LNCaP clone FGC (cell line): ENCODE data around the gene POLG2.
"Not testable (repeated sequence)": the region's sequence is repeated elsewhere in the genome, so short reads cannot be mapped to it uniquely, and the experiment has no call there.

Source experiments
- DNase-seq: peaks from one replicate; pipeline ENCODE4 v3.0.0-alpha.2; 2011; ENCODE audit warnings: low read depth
- H3K4me3 ChIP-seq: 2 replicates; pipeline ENCODE4 v1.5.1; 2011; ENCODE audit warnings: mild to moderate bottlenecking, low read depth, low read length, control low read depth
- CTCF ChIP-seq: IDR thresholded peaks from 2 replicates; pipeline ENCODE4 v1.5.1; 2012; ENCODE audit warnings: mild to moderate bottlenecking; ENCODE audit not compliant: control insufficient read depth, insufficient read depth; ENCODE audit errors: extremely low read depth

The POLG2 gene

GRCh38 chr17:64496348-64496785, 487 bp downstream of the POLG2 start:
- no peak for DNase-seq
- TF ChIP-seq CTCF = no peak
- H3K4me3 ChIP-seq = peak overlapping the region; percentile 83

GRCh38 chr17:64495300-64495699, 1.6 kb downstream of the POLG2 start:
- DNase-seq = not testable (repeated sequence)
- H3K4me3 ChIP-seq = peak overlapping the region; percentile 83; the same call in 1 of the 2 replicates

- no peak for TF ChIP-seq CTCF
- no peak for DNase-seq
- H3K4me3 ChIP-seq = no peak overlapping the region
Measured at GRCh38 chr17:64494121-64494520, 2.7 kb downstream of the POLG2 start.

GRCh38 chr17:64492481-64493109, 4.3 kb downstream of the POLG2 start:
- no peak overlapping the region for H3K4me3 ChIP-seq
- DNase-seq = no peak
- TF ChIP-seq CTCF = no peak

GRCh38 chr17:64491994-64492393, 4.9 kb downstream of the POLG2 start:
- no peak for TF ChIP-seq CTCF
- H3K4me3 ChIP-seq = no peak overlapping the region
- DNase-seq = no peak

- peak; percentile 73 for TF ChIP-seq CTCF
- no peak for DNase-seq
- H3K4me3 ChIP-seq = no peak overlapping the region
Measured at GRCh38 chr17:64491034-64491860, 5.6 kb downstream of the POLG2 start.

GRCh38 chr17:64488301-64488700, 8.6 kb downstream of the POLG2 start:
- H3K4me3 ChIP-seq = no peak overlapping the region
- TF ChIP-seq CTCF = no peak
- no peak for DNase-seq
